GM12864 (cell line): ENCODE results near the gene DAGLA.

Experiments used
- DNase-seq: peaks from one replicate; pipeline ENCODE4 v3.0.0-alpha.2; 2011; ENCODE audit warnings: low read depth
- H3K4me3 ChIP-seq: 2 replicates; pipeline ENCODE4 v1.5.1; 2011; ENCODE audit warnings: mild to moderate bottlenecking, low read depth, low read length, control low read depth
- TF ChIP-seq, protein P1 (sequence below): IDR thresholded peaks from 2 replicates; pipeline ENCODE4 v1.5.1; 2011; ENCODE audit warnings: low read depth, mild to moderate bottlenecking, moderate library complexity, low read length, control low read depth, inconsistent platforms; ENCODE audit errors: missing control alignments

The DAGLA gene

DNA sequence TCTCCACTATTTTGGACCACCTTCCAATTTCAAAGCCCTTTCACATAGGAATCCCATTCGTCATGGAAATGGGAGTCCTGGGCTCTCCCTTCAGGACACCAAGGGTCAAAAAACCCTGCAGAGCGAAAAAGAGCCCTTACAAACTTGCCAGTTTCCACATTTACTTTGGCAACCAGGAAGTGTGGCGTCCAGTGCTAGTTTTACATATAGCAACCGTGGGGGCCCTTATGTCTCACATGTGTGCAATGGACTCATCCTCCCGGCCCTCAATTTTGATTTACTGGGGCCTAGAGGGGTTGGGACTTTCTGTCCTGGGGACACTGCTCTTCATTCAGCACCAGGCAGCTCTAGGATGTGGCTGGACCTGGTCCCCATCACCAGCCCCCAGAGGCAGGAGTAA lies 33.7 kb downstream of the DAGLA start:
- DNase-seq: no peak
- TF ChIP-seq, protein P1, sequence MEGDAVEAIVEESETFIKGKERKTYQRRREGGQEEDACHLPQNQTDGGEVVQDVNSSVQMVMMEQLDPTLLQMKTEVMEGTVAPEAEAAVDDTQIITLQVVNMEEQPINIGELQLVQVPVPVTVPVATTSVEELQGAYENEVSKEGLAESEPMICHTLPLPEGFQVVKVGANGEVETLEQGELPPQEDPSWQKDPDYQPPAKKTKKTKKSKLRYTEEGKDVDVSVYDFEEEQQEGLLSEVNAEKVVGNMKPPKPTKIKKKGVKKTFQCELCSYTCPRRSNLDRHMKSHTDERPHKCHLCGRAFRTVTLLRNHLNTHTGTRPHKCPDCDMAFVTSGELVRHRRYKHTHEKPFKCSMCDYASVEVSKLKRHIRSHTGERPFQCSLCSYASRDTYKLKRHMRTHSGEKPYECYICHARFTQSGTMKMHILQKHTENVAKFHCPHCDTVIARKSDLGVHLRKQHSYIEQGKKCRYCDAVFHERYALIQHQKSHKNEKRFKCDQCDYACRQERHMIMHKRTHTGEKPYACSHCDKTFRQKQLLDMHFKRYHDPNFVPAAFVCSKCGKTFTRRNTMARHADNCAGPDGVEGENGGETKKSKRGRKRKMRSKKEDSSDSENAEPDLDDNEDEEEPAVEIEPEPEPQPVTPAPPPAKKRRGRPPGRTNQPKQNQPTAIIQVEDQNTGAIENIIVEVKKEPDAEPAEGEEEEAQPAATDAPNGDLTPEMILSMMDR: no peak

DNA sequence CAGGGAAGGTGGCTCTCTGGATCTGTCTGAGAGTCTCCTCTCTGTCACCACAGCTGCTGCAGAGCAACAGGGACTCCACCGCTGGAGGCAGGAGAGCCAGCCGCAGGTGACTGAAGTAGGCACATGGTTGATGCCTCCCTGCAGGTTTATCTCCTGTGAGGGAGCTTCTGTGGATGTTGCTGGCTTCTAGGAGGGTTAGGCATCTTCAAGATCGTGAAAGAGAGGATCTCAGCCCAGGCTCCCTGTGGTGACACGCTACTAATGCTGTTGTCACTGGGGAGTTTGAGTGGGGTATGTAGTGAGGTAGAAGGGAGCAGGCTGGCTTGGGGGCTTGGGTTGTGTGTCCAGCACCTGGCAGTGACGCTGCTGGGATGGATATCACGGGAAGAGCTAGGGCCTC lies 34.1 kb downstream of the DAGLA start:
- no peak overlapping the region for H3K4me3 ChIP-seq
- no peak for DNase-seq
- TF ChIP-seq, protein P1: no peak

More for the DNA sequence above, 33.7 kb downstream of the DAGLA start:
- no peak overlapping the region for H3K4me3 ChIP-seq

DNA sequence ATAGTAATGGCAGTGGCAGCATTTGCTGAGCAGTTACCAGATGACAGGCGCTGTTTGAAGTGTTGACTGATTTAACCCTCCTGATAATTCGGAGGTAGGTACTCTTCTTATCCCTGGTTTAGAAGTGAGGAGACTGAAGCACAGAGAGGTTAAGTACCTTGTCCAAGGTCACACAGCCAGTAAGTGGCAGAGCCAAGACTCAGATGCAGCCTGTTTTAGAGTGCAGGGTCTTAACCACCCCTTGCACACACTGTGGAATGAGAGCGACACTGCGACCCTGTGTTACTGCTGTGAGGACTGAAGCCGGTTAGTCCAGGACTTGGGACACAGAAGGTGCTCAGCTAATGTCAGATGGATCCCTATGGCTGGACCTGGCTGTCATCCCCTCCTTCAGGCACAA lies 34.7 kb downstream of the DAGLA start:
- no peak for DNase-seq
- TF ChIP-seq, protein P1: no peak
- no peak overlapping the region for H3K4me3 ChIP-seq

- DNase-seq: no peak
- TF ChIP-seq, protein P1: no peak
- H3K4me3 ChIP-seq: no peak overlapping the region
Observed at GRCh38 chr11:61715867-61716266, 35.7 kb downstream of the DAGLA start.

DNA sequence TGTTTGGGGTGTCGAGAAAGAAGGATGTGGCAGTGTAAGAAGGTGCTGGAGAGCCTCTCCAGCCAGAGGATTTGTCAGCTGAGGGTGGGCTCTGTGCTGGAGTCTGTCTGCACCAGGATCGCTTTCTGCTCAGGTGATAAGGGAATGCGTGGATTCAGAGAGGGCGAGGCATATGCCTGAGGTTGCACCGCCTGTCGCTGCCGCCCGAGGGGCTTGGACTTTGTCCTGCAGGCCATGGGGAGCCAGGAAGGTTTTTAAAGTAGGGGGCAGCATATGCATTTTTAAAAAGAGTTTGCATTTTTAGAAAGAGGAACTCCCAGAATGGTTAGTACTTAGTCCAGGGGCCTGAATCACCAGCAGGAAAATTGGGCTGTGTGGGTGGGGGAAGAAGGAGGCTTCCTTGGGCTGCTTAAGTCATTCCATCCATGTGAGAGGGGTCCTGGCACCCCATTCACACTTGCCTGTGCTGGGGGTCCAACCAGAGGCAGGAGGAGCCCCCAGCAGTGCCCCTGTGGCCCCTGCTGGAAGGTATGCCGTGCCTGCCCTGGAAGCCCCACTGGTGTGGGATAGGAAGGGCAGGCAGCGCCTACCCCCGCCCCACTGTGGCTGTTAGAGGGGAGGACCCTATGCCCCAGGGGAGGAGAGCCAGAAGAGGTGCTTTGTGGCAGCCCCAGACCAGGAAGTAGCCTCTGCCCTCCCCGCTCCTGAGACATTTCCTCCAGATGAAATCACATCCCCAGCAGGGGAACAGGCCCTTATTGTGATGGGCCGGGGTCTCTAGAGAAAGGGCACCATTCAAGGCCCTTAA lies 36.5 kb downstream of the DAGLA start:
- TF ChIP-seq, protein P1: no peak
- no peak overlapping the region for H3K4me3 ChIP-seq
- DNase-seq: no peak

GRCh38 chr11:61717286-61718033 lies 37.3 kb downstream of the DAGLA start:
- DNase-seq: no peak
- no peak overlapping the region for H3K4me3 ChIP-seq
- TF ChIP-seq, protein P1: no peak
